Stimulated activated CD8-positive, alpha-beta memory T cell treated with anti-CD3 and anti-CD28 coated beads, Interleukin-12 subunit alpha, Interleukin-12 subunit beta, amount 100 ng/mL, for 24 hours (primary cell): ENCODE measurements around the gene DNAH9.

ENCODE experiments used
- DNase-seq: peaks from one replicate; pipeline ENCODE4 v3.0.0-alpha.2; 2020; ENCODE audit errors: extremely low read depth

DNAH9 gene

DNA sequence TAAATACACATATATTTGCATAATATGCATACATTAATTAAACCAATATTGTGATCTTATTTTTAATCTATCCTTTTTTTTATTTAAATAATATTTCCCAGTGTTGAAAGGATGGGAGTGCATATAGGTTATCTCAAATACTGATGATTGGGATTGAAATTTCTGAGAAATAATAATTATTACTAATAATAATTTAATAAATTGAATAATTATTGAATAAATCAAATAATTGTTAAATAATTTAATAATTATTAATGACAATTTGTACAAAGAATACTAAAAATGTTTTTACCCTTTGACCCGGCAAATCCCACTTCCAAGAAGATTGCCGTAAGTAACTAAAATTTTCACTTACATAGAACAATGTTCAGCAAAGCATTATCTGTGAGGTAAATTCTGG, 250.1 kb downstream of the DNAH9 start:
- DNase-seq: no peak

DNA sequence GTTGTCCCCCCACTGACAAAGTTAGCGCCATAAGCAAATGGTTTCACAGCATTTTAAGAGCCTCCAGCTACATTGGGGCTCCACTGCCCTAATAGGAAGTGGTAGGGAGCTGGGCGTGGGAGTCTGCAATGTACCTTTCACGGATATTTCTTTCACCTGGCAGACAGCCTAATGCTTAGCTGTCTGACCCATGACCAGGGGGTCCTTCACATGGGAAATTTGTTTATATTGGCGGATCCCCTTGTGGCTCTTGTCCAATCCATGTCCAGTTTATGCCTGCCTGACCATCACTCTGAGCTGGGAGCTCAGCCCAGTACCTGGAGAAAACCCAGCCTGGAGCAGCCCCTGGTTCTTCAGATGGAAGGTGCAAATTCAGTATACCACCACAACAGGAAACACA, 254.0 kb downstream of the DNAH9 start:
- no peak for DNase-seq

DNA sequence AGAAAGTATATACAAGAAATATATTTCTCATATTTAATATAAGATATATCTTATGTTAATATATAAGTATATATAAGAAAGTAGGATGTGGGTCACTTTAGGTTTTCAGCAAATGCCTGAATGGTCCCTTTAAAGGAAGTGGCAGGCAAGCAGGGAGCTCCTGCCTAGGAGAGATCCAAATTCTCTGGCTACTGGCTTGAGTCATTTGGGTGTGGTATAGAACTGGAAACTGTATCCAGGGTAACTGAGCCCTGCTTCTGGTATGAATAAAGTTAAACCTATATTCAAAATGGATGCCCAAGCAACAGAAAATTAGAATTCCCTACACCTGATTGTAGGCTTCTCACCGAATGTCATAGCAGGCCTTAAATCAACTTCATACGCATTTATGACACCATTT, 254.6 kb downstream of the DNAH9 start:
- DNase-seq: no peak

DNA sequence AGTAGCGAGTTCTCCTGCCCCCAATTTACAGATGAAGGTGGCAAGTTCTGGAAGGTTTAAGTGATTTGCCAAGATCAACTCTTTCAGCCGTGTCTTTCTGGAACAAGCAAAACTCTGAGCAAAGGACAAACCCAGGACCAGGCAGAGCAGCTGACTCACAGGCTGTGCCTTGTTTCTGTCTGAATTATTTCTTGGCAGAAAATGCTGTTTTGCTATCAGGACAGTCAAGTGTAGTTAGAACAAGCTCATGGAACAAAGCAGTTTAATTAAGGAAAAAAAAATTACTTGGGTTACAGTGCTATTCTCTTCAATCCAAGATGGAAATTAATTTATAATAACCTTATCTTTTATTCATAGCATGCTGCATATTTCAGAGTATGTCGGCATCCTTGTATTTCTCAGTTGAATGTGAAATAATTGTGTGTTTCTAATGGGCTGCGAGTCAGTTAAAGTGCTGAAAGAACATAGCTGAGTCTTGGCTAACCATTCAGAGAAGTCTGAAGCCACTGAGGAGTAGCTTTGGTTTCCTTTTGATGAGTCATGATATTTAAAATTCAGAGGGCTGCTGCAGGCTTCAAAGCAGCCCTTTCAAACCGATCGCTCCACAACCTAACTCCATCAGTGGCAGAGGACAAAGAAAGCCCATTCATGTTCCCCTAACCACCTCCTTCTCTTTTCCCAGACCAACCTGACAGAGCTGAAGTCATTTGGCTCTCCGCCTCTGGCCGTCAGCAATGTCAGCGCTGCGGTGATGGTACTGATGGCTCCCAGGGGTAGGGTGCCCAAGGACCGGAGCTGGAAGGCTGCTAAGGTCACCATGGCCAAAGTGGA, 255.3 kb downstream of the DNAH9 start:
- no peak for DNase-seq

DNA sequence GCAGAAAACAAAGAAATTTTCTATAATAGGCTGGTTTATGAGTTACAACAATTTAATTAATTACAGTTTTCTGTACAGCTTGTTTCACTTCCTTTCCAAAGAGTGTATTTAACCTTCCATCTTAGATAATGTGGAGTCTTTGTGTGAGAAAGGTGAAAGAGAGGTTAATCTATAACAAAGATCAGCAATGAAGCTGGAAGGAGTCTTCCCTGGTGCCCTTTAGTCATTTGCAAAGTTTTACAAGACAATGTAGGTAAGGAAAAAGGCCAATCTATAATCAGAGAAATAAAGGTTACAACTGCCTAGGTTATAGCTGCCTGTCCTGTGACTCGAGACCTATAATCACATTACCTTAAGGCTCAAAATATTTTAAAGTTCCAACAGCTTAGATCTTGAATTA, 257.0 kb downstream of the DNAH9 start:
- no peak for DNase-seq

DNA sequence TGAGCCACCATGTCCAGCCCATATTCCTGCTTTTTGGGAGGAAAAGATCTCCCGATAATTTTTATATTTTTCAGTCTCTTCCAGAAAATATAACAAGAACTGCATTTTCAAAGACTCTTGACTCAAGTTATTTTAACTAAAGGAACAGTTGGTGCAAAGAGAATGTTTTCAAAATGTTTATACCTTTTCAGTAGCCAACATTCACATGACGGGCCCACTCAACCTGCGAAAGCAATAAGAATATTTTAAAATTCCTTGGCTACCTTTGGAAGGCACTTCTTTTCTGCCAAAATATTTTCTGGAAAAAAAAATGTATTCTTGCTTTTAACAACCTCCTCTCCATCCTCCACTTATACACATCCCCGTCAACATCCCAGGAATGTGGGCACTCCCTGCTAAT, 258.7 kb downstream of the DNAH9 start:
- DNase-seq: no peak

DNA sequence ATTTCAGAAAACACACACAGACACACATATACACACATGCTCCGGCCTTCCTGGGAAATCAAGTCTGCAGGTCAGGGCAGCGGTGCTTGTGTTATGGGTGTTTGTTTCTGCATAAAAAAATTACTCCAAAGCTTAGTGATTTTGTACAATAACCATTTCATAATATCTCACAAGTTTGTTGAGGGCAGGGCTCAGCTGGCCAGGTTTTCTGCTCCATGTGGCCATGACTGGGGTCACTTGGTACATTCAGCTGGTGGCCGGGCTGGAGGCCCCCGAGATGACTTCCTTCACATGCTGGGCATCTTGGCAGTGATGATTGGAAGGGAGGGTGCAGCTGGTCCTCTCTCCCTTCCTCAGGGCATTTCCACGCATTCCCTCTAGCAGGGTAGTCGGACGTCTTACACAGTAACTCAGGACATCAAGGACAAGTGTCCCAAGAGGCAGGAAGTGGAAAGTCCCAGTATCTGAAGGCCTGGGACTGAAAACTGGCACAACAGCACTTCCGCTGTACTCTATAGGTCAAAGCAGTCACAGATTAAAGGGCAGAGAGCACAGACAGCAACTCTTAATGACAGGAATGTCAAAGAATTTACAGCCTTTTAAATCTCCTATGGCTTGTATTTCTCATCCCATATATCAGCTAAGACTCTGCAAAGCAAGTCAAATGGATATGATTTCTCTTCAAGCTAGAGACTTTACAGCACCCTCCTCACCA, 271.6 kb downstream of the DNAH9 start:
- no peak for DNase-seq

DNA sequence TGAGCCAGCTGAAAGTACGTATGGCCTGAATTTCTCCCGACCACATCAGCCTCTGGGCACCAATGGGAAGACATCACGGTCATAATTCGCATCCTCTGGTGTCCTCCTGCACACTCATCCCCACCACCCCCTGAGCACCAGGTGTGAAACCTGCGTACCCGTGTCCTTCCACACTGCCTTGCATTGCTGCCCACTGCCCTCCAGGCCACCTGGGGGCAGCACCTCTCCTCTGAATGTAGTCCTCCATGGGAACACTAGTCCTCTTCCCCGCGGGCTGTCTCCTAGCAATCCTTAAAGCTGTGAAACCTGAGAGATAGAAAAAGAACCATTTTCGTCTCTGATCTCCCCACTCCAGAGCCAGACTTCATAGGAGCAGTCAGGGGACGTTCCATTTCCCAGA, 273.5 kb downstream of the DNAH9 start:
- no peak for DNase-seq

DNA sequence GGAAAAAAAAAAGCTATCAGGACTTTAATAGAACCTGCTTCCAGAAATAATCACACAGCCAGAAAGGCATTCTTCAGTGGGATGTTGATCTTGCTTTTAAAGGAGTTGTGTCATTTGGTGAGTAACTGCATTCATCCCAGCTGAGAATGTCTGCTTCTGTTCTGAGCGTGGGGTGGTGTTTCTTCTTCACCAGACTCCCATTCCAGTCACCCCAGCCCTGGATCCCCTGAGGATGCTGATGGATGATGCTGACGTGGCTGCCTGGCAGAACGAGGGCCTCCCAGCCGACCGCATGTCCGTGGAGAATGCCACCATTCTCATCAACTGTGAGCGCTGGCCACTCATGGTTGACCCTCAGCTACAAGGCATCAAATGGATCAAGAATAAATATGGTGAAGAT, 276.5 kb downstream of the DNAH9 start:
- DNase-seq: no peak

DNA sequence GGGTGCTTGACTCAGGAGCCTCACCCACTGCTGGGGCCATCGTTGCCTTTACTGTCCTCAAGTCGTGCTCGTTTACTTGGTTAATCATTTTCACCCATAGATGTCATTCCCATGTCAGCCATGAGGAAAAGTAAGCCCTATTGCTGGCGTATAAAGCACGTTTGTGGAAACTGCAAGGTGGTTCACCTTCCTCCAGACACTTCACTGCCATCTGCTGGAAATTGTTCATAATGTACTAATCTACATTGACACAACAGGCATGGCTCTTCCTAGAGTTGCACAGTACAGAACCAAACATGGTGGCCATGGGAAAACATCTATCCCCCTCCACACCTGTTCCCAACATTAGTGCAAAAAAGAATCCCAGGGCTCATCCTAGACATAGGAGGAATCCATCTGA, 282.4 kb downstream of the DNAH9 start:
- no peak for DNase-seq

DNA sequence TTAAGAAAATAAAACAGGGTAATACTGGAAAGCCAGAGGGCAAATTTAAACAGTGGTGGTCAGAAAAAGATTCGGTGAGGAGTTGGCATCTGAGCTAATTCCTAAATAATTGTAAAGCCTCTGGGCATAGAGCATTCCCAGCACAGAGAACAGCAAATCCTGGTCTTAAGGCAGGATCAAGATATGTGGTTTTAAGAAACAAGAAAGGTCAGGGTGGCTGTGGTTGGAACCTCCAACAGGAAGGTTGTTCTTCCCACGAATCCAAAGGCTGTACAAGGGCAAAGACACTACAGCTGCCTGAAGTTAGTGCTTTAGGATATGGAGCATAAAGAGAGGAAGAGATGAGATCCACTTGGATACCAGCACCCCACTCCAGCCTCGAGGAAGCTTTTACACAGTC, 284.4 kb downstream of the DNAH9 start:
- DNase-seq: no peak

DNA sequence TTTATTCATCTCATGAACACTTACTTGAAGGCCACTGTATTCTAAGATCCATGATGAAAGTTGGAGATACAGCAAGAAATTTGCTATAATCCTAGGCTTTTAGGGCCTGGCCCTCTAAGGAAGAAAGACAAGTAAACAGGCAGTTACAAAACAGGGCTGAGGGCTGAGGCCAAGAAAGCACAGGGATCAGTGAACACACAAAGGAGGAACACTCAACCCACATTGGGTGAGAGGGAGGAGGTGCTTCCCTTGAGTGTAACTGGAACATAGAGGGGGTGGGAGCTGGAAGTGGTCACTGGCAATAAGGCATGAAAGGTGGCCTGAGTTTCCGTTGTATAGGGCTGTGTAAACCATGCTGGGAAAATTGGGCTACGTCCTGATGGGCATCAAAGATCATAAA, 286.8 kb downstream of the DNAH9 start:
- no peak for DNase-seq

DNA sequence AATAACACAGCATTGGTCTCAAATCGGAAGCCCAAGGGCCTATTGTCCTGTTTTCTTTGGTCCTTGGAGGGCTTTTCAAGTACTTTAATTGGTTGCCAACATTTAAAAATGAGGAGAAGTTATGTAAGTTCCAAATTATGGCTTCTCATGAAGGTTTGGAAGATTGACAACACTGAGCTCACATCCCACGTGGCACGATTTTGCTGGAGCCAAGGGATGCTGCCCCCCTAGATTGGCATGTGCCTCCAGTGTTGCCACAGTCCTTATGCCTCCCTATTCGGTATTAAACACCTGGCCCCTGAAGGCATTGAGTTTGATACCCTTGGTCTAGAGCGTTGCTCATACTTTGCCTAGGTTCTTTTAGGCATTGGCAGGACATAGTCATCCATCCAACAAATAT, 291.0 kb downstream of the DNAH9 start:
- DNase-seq: no peak

DNA sequence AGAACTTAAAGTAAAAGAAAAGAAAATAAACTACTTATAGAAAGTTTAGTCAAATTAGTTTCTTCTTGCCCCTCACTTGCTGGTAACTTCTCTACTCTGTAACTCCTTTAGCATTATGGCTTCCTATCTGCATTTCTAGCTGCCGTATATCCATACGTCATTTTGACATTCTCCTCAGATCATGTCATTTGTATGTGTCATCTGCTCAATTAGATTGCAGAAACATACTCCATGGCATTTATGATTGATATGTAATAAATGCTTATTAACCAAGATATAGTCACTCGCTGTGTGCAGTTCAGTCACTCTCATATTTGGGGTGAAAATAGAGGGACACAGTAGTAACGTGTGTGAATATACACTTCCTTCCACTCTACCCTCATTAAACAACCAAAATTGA, 295.6 kb downstream of the DNAH9 start:
- DNase-seq: no peak

DNA sequence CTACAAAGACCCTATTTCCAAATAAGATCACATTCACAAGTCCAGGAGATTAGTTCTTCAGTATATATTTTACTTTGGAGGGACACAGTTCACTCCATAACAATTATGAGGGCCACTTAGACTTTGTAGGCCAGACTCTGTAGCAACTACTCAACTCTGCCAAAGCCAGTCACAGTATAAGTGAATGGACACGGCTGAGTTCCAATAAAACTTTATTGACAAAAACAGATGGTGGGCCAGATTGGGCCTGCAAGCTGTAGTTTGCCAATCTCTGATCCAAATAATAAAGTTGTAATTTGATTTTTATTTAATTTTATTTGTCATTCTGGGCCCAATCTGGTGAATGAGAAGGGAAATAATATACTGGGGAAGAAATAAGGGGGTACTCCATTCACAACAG, 297.9 kb downstream of the DNAH9 start:
- no peak for DNase-seq

DNA sequence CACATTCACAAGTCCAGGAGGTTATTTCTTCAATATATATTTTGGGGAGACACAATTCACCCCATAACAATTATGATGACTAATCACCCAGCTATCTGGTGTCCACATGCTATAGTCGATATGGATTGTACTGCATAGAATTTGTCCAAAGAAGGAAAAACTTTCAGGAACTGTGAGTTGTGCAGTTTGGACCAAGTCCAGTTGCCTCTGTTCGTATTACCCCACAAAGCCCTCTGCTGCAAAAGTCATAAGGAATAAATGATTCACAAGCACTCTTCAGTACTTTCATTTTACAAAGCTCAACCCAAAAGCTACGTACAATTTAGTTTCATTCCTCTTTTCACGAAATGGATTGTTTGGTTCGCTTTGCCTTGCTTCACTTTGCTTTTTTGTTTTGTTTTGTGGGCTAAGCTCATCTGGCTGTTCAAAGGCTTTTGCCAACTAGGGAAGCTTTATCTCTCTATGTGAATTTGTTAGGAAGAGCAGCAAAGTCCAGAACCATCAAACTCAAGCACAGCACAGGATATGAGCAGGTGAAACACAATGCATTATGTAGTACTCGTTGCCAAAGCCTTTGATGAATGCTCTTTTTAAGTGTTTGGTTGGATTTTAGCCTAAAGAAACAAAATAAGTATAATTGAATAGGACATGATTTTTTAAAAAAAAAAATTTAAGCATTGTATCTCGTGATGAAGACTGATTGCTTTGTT, 300.4 kb downstream of the DNAH9 start:
- DNase-seq: no peak

DNA sequence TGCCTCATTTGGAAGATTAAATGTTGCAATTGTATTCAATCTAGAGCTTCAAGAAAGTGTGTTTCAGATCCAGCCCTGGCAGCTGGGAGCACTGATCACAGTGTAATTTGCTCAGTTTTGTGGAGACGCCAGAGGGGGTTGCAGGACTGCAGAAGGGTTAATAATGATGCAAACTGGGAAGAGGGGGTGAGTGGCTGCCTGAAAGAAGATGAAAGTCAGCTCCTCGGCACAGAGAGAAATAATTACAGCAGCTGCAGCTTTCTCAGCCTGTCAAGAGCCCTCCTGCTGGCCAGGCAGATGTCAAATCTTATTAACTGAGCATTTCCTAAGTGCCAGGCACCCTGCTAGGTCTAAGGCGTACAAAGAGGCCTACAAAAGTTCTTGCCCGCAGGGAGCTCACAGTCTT, 301.3 kb downstream of the DNAH9 start:
- no peak for DNase-seq

DNA sequence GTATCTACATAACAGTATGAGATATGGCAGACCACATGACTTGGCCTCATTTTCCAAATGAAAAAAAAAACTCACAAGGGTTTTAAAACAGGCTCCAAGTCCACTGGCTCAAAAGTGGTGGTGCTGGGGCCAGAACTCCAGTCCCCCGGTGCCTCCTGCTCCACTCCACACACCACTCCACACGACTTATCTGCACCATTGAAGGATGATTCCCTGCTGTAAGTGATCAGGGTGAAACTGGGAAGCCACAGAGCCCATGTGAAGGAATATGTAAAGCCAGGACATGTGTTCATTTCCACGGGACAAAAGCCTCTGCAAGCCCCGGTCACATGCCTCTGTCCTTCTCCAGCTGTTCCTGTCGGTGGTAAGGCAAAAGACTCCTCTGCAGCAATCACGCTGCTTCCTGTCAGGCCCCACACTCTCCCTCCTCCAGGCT, 301.8 kb downstream of the DNAH9 start:
- no peak for DNase-seq

DNA sequence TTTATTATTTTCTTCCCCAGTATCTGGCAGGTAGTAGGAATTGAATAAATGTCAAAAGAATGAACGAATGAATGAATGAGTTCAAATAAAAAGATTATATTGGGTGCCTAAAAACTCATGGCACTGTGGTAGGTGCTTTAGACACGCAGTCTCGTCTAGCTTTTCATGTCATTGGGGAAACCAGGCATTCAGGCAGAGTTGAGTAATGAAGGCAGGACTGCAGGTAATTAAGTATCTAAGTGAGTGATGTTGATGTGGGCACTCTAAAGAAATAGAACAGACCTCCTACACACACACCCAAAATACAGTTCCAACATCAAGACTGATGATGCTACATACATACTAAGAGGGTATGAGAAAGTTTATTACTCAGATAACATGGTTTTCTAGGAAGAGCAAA, 302.4 kb downstream of the DNAH9 start:
- DNase-seq: no peak

DNA sequence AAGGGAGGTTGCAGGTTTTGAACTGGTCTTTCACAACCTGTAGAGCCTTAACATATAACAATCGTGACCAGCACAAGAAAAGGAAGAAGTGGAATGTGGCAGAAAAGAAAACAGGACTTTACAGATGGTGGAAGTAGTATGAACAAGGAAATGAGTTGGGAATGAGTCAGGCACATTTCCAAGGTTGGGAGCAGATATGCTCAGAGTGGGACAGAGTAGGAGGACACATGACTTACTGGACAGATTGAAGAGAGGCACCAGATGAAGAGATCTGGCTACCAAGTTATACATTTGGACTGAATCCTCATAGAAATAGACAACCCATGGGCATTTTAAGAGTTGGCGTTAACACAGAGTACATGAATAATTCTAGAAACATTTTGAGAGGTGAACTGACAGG, 303.7 kb downstream of the DNAH9 start:
- no peak for DNase-seq

DNA sequence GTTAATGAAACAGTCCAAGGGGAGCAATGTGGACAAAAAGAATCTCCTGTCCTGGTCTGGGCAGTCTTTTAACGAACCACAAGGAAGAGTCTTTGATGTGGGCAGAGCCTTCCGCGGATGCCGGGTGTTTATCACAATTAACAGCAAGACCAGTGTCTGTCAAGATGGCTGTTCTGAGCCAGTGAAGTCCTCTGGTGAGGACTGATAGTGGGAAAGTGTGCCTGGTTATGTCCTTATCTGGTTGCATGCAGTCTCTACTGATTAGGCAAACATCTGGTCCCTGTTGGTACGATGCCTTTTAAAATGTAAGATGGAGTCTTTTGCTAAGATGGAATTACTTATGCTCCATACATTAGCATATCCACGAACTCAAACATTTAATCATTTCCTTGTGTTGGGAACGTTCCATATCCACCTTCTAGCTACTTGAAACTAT, 310.5 kb downstream of the DNAH9 start:
- DNase-seq: no peak

DNA sequence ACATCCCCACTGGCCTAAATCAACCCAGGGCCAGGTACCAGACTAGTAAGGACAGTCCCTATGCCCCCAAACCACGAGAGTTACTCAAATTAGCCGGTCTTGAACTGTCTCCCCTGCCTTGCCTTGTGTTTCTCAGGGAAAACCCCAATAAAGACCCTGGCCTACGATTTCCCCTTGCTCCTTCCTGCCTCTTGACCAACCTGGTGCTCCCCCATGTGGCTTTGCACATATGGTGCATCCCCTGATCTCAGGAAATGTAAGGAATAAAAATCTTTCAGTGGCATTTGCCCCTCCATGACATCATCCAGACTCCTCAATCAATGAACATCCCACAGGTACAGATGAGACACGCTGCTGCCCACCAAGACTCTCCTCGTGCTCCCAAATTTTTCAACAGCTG, 311.1 kb downstream of the DNAH9 start:
- DNase-seq: no peak

DNA sequence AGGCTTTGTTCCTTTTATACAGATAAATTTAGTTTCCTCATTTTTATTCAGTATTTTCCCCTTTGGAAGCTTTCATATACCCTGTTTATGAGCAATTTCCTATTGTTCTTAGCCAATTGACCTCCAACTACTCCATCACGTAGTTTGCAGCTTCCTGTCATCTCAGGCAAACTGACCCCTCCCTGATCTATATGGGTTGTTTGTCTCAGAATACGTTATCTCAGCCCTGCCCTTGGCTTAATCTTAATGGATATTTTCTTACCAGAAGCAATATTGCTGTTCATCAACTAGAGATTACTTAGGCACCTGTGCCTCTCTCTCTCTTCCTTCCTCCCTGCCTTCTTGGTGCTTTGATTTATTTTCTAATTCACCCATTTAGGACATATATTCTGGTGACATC, 317.8 kb downstream of the DNAH9 start:
- DNase-seq: no peak
